ENCODE results near the gene SPATS2. TPM values are rescaled to one million over a fixed set of nuclear protein-coding genes. Genes with fewer than 3 reads are reported as not detected.
"Not testable (repeated sequence)": the region's sequence is repeated elsewhere in the genome, so short reads cannot be mapped to it uniquely, and the experiment has no call there.

SPATS2 gene
- total RNA-seq, 2 experiments from 2014 or later: 11.3 to 18.1 TPM

DNA sequence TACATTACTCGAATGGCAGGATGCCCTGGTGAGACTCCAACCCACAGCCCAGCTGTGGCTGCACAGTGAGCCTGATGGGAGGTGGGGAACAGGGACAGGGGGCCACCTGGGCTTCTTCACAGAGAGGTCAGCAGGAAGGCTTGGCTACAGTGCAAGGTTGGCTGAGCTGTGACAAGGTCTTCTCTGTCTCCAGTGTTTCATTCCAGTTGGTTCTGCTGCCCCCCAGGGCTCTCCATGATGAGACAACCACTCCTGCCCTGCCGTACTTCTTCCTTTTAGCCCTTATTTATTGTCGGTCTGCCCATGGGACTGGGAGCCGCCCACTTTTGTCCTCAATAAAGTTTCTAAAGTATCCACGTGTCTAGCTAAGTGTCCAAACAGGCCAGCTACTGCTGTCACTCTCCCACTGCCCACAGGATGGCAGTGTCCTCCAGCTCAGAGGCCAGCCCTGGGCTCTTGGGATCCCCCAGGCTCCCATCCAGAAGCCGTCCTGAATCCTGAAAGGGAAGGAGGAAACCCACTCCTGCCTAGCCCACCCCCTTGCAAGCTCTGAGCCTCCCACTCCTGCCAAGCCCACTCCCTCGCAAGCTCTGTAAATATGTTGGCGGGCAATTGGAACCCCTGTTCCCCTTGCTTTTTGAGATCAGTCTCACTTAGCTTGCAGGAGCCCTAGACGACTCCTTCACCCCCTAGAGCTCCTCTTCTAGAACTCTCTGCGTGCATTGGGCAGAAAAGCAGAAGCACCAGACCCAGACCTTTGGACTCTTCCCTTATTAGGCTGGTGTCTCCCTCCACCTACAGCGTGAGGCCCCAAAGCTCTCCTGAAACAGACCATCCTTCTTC lies 35.7 kb upstream of the SPATS2 start:
- CTCF ChIA-PET: interaction anchor here (0.7 to 11.8 kb wide), 14 partner anchors 9 to 243 kb away, joined by 3 to 202 read pairs (median 6); partner anchors contain the start of genes DNAJC22, KCNH3, PRPH and TROAP
- no peak for DNase-seq

DNA sequence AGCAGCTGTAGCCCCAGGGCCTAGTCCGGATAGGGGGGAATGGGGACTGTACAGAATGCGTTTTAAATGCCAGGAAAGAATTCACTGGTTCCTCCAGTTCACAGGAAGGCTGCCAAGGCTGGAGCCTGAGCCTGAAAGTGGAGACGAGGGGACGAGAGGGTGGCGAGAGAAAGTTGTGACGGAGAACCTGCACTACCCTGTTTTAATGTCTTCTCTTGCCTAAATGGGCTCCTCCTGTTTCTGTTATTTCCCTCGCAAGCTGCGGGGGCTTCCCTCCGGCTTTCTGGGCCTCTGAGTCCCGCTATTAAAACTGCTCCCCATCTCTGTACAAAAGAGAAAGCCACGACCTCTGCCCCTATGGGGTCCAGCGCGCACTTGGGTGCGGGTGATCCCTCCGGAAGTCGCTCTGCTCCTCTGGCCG lies 34.8 kb upstream of the SPATS2 start:
- CTCF ChIA-PET: interaction anchor here (1.2 to 11.8 kb wide), 8 partner anchors 10 to 181 kb away, joined by 5 to 202 read pairs (median 12); partner anchors contain the start of genes DNAJC22, PRPH and TROAP
- no peak for ATAC-seq
- Mint-ChIP-seq H3K9me3 (ENCODE audit: low read depth) (no peaks in the 10 kb centered on the region), H3K27ac (no peak overlapping the region), H3K36me3 (peaks cover 21% of the 10 kb centered on the region), H3K4me1 (peaks cover 13% of the 10 kb centered on the region), H3K4me3 (no peak overlapping the region), H3K27me3 (peaks cover 40% of the 10 kb centered on the region)
- no peak for DNase-seq

More for the DNA sequence above, 35.7 kb upstream of the SPATS2 start:
- no peak overlapping the region for H3K27ac Mint-ChIP-seq
- H3K4me3 Mint-ChIP-seq: no peak overlapping the region
- H3K27me3 Mint-ChIP-seq: peaks cover 32% of the 10 kb centered on the region
- peaks cover 7% of the 10 kb centered on the region for H3K4me1 Mint-ChIP-seq
- H3K9me3 Mint-ChIP-seq (ENCODE audit: low read depth): no peaks in the 10 kb centered on the region
- H3K36me3 Mint-ChIP-seq: peaks cover 26% of the 10 kb centered on the region
- ATAC-seq: no peak

DNA sequence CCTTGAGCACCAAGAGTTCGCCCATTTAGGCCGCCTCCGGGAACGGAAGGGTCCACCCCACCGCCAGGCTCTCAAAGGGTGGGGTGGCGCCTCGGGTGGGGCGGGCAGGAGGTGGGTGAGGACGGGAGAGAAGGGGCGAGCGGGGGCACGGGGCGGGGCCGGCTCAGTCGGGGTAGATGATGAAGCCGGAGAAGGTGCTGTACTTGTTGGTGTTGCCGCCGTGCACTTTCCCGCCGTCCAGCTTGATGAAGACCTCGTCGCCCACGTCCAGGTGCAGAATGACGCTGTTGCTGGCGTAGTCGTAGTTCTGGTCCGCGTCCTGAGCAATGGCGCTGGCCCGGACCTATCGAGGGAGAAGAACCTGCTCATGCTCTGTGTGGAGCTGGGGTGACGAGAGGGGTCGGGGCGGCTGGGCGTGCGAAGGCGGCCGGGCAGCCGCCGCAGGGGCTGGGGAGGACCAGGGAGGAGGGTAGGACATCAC lies 34.3 kb upstream of the SPATS2 start:
- ATAC-seq (no peak), DNase-seq (no peak)
- H3K36me3 Mint-ChIP-seq: peaks cover 17% of the 10 kb centered on the region
- no peaks in the 10 kb centered on the region for H3K9me3 Mint-ChIP-seq (ENCODE audit: low read depth)
- H3K4me1 Mint-ChIP-seq: peaks cover 17% of the 10 kb centered on the region
- H3K27ac Mint-ChIP-seq: no peak overlapping the region
- no peak overlapping the region for H3K4me3 Mint-ChIP-seq
- CTCF ChIA-PET: interaction anchor here (1.3 to 11.8 kb wide), 6 partner anchors 9 to 180 kb away, joined by 5 to 202 read pairs (median 25); partner anchors contain the start of genes DNAJC22 and PRPH
- peaks cover 44% of the 10 kb centered on the region for H3K27me3 Mint-ChIP-seq

DNA sequence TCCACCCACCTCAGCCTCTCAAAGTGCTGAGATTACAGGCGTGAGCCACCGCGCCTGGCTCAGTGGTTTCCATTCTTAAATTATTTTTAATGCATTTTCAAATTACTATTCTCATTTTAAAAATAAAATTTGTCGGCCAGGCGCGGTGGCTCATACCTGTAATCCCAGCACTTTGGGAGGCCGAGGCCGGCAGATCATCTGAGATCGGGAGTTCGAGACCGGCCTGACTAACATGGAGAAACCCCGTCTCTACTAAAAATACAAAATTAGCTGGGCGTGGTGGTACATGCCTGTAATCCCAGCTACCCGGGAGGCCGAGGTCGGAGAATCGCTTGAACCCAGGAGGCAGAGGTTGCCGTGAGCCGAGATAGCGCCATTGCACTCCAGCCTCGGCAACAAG lies 33.5 kb upstream of the SPATS2 start:
- not testable (repeated sequence) for H3K27ac Mint-ChIP-seq; ATAC-seq; DNase-seq; H3K9me3 Mint-ChIP-seq (ENCODE audit: low read depth); H3K4me3 Mint-ChIP-seq
- Mint-ChIP-seq H3K4me1 (peaks cover 17% of the 10 kb centered on the region), H3K36me3 (peaks cover 15% of the 10 kb centered on the region), H3K27me3 (peaks cover 53% of the 10 kb centered on the region)
- CTCF ChIA-PET: interaction anchor here (0.7 to 11.8 kb wide), 4 partner anchors 9 to 211 kb away, joined by 3 to 202 read pairs (median 62); partner anchors contain the start of genes DNAJC22 and PRPH

DNA sequence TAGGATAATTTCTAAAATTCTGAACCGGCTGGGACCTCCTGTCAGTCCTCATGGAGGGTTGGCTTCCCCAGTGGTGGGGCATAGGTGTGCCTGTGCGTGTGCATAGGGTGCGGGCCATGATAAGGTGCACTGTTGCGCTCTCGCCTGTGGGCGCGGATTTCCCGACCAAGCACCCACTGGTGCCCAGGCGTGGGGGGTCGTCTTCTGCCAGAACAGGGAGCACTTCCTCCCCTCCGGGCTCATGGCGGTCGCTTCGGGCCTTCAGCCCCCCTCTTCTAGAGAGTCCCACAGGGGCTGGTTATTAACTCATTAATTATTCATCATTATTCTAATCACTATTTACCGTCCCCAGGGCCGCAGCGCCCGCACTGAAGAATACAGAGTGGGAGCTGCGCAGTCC lies 33.0 kb upstream of the SPATS2 start:
- H3K9me3 Mint-ChIP-seq (ENCODE audit: low read depth): no peaks in the 10 kb centered on the region
- no peak overlapping the region for H3K27ac Mint-ChIP-seq
- no peak for DNase-seq
- CTCF ChIA-PET: interaction anchor here (0.6 to 11.8 kb wide), 5 partner anchors 11 to 68 kb away, joined by 3 to 202 read pairs (median 45); partner anchors contain the start of genes DNAJC22, PRPH and TROAP
- H3K27me3 Mint-ChIP-seq: peaks cover 57% of the 10 kb centered on the region
- H3K4me3 Mint-ChIP-seq: no peak overlapping the region
- peaks cover 12% of the 10 kb centered on the region for H3K36me3 Mint-ChIP-seq
- ATAC-seq: no peak
- peaks cover 17% of the 10 kb centered on the region for H3K4me1 Mint-ChIP-seq

DNA sequence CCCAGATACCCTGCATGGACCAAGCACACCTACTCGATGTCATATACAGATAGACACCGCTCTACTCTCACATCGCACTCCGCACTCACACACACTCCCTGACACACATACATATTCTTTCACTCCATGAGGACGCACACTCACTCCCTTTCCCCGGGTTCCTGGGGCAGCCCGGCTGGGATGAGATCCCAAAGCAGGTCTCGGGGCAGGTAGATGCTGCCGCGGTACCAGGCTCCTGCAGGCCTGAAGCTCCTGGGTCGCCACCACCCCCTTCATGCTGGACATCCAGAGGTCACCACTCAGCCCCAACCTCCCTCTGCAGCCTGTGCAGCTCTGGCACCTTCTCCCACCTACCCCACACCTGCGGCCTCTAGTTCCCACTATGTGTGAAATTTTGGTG lies 32.6 kb upstream of the SPATS2 start:
- CTCF ChIA-PET: interaction anchor here (0.6 to 11.8 kb wide), 9 partner anchors 12 to 342 kb away, joined by 3 to 202 read pairs (median 4); partner anchors contain the start of genes DNAJC22, PRPH, SPATS2 and TROAP
- Mint-ChIP-seq H3K27me3 (peaks cover 59% of the 10 kb centered on the region), H3K27ac (no peak overlapping the region), H3K9me3 (ENCODE audit: low read depth) (no peaks in the 10 kb centered on the region), H3K4me1 (peaks cover 17% of the 10 kb centered on the region), H3K4me3 (no peak overlapping the region), H3K36me3 (peaks cover 9% of the 10 kb centered on the region)
- no peak for DNase-seq
- ATAC-seq: no peak

DNA sequence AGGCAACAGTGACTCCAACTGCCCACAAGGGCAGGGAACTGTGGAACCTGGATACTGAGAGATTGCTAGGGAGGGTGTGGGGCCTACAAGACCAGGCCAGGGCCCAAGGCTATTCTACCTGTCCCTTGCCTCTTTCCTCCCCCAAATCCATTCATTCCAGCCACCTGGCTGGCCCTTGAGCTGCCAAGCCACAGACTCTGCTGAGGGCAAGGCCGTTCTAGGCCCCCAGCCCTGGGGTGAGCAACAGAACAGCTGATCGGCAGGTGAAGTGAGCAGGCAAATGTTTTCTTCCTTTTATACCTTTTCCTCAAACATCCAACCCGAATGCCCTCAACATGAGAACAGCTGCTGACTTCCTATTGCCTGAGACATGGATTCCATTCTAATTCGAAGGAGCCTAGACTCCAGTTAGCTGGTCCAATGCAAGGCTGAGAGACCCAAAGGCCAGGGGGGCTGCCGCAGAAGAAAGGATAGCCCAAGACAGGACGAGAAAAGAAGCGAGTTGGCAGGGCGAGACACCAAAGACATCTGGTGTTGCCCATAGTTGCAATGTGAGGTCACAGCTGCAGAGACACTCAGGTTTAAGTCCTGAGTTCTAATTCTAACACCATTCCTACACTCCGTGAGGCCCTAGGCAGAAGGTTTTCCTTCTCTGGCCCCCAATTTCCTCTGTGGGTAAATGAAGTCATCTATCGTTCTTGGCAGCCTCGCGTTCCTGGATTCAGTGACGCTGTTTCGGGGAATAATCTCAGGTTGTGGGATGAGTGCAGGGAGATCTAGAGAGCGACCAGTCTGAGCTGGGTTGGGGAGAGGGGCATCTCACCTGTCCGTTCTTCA lies 31.9 kb upstream of the SPATS2 start:
- Mint-ChIP-seq H3K9me3 (ENCODE audit: low read depth) (no peaks in the 10 kb centered on the region), H3K36me3 (peaks cover 6% of the 10 kb centered on the region), H3K27me3 (peaks cover 65% of the 10 kb centered on the region), H3K4me1 (peaks cover 17% of the 10 kb centered on the region), H3K4me3 (no peak overlapping the region), H3K27ac (no peak overlapping the region)
- DNase-seq: no peak
- CTCF ChIA-PET: interaction anchor here (0.6 to 11.8 kb wide), 9 partner anchors 12 to 342 kb away, joined by 3 to 202 read pairs (median 4); partner anchors contain the start of genes DNAJC22, PRPH, SPATS2 and TROAP
- ATAC-seq: no peak

DNA sequence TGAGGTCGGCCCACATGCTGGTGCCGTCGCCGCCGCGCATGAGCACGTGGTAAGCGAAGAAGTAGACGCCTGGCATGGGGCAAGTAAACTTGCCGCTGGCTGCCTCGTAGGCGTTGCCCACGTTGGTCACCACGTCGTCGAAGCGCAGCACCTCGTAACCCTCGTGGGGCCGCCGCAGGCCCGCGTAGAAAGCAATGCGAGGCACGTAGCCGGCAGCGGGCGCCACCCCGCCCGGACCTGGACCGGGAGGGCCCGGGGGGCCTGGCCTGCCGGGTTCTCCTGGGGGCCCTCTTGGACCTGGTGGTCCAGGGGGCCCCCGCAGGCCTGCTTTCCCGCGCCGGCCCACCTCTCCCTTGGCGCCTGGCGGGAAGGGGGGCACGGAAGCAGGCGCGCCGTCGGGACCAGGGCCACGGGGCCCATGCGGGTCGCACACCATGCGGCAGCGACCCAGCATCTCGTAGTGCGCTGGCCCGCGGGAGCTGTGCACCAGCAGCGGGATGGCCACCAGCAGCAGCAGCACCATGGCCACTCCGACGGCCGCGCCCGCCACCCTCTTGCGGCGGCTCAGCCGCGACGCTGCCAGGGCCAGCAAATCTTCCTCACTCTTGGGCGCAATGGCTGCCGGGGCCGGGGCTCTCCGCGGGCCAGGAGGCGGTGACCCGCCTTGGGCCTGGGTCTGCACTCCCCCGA lies 31.2 kb upstream of the SPATS2 start:
- H3K4me1 Mint-ChIP-seq: peaks cover 17% of the 10 kb centered on the region
- peaks cover 72% of the 10 kb centered on the region for H3K27me3 Mint-ChIP-seq
- CTCF ChIA-PET: interaction anchor here (1.0 to 11.8 kb wide), 8 partner anchors 11 to 70 kb away, joined by 3 to 202 read pairs (median 23); partner anchors contain the start of genes DNAJC22, PRPH and TROAP
- no peak for DNase-seq
- H3K27ac Mint-ChIP-seq: no peak overlapping the region
- no peaks in the 10 kb centered on the region for H3K9me3 Mint-ChIP-seq (ENCODE audit: low read depth)
- peaks cover 3% of the 10 kb centered on the region for H3K36me3 Mint-ChIP-seq
- no peak overlapping the region for H3K4me3 Mint-ChIP-seq
- no peak for ATAC-seq

DNA sequence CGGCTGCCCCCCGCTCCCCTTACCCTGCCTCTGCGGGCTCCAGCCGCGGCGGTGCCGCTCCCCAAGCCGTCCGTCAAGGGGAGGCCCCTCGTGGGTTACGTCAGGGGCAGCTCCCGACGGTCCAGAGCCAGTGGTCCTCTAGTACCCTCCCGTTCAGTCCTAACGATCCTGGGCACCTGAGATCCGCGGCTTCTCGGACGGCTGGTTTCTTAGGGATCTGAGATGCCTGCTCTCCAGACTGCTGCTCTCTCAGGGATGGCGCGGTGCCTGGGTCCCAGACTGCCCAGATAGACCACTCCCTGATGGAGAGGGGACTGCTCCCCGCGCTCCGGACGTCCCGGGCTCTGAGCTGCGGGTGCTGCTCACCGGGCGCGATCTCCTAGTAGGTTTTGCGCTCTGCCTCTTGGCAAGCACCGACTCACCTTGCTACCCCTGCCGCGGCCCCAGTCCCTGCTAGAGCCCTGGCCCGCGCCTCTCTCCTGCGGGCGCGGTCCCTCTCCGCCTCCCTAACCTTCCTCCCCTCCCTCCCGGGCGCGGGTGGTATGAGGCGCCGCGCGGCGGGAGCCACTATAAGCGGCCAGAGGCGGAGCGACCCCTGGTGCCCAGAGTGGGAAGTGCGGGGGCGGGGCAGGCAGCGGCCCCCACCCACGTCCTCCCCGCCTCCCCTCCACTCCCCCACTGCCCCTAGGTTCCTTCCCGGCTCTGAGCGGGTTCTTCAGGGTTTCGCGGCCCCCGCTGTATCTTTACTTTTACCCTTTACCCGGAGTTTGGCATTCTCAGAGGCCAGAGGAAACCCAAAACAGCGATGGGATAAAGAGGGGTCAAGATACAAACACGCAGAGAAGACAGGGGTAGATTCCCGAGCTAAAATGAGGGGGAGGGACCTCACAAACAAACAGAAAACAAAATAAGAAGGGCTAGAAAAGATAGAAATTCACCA lies 30.3 kb upstream of the SPATS2 start, which contains the start of gene C1QL4:
Gene C1QL4 (minus strand): TSS at position 544 of the 940 bp plus-strand sequence. CDS start 711 bp downstream, outside the sequence.
- H3K27ac Mint-ChIP-seq: no peak within 1 kb of the TSS

DNA sequence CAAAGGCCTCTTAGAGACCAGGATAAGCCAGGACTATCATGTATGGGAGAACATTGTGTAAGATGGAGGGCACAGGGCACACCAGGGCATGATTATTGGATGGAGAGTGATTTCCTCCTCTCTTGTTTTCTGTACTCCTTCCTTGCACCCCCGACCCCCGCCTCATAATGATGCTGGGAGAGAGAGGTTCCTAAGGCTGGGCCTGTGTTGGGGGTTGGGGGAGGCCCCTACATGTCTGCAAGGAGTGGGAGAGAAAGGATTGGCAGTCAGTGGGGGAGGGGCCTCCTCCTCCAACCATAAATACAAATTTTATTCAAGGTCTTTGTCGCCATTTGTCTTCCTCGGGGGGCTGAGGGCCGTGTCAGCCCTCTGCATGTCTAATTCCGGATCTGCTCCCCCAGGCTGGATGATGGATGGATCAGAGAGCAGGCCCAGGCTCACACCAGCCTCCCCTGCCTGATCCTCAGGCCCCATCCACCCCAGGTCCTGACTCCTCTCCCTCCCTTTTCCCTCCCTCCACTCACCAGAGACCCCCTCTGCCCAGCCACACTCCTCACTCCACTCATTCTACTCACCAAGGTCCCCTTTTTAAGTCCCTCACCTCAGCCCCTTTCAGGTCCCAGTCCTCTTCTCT lies 28.3 kb upstream of the SPATS2 start:
- ATAC-seq (no peak), DNase-seq (no peak)
- peaks cover 23% of the 10 kb centered on the region for H3K4me1 Mint-ChIP-seq
- no peak overlapping the region for H3K4me3 Mint-ChIP-seq
- H3K27ac Mint-ChIP-seq: no peak overlapping the region
- H3K9me3 Mint-ChIP-seq (ENCODE audit: low read depth): no peaks in the 10 kb centered on the region
- CTCF ChIA-PET: interaction anchor here (0.9 to 11.8 kb wide), 9 partner anchors 8 to 245 kb away, joined by 3 to 202 read pairs (median 4); partner anchors contain the start of genes DNAJC22, PRPH and TROAP
- H3K27me3 Mint-ChIP-seq: peaks cover 86% of the 10 kb centered on the region
- no peaks in the 10 kb centered on the region for H3K36me3 Mint-ChIP-seq

More for the DNA sequence above, 30.3 kb upstream of the SPATS2 start, which contains the start of gene C1QL4:
- CTCF ChIA-PET: interaction anchor here (1.0 to 11.8 kb wide), 9 partner anchors 10 to 71 kb away, joined by 3 to 202 read pairs (median 5); partner anchors contain the start of genes DNAJC22, PRPH and TROAP
- Mint-ChIP-seq H3K36me3 (no peaks in the 10 kb centered on the region), H3K4me1 (peaks cover 17% of the 10 kb centered on the region), H3K4me3 (peak within 1 kb of the TSS; percentile 40), H3K27me3 (peaks cover 80% of the 10 kb centered on the region), H3K9me3 (ENCODE audit: low read depth) (no peaks in the 10 kb centered on the region)
- DNase-seq (peak; percentile 87), ATAC-seq (peak; percentile 92)

DNA sequence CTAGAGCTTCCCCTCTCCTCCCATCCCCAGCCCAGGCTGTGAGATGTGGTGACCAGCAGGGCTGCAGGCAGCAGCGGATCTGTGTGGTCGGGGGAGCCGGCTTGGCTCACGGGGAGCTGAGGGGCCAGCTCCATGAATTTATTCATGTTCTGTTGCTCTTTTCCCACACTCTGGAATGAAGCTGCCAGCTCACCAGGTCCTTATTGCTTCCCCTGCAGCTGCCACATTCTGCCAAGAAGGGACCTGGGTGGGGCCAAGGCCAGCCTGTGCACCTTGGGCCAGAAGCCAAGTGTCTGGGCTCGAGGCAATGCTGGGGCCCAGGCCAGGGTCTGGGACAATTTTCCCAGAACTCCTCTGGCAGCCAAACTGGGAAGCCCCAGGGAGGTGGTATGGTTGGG lies 27.8 kb upstream of the SPATS2 start:
- no peaks in the 10 kb centered on the region for H3K9me3 Mint-ChIP-seq (ENCODE audit: low read depth)
- no peak overlapping the region for H3K4me3 Mint-ChIP-seq
- H3K27ac Mint-ChIP-seq: no peak overlapping the region
- DNase-seq (no peak), ATAC-seq (no peak)
- peaks cover 86% of the 10 kb centered on the region for H3K27me3 Mint-ChIP-seq
- no peaks in the 10 kb centered on the region for H3K36me3 Mint-ChIP-seq
- CTCF ChIA-PET: interaction anchor here (0.9 to 11.8 kb wide), 3 partner anchors 8 to 48 kb away, joined by 4 to 202 read pairs (median 45); partner anchors contain the start of genes PRPH and TROAP
- H3K4me1 Mint-ChIP-seq: peaks cover 23% of the 10 kb centered on the region

Data from activated CD8-positive, alpha-beta memory T cell treated with anti-CD3 and anti-CD28 coated beads, Interleukin-2, amount 10 ng/mL, durations not matched to agents 7 days and 5 days (primary cell).